ENCODE data around the gene FOXR2.

GRCh38 chrX:55624403-55624802, 1.2 kb downstream of the FOXR2 start:
- TF ChIP-seq ZNF274 (IDR thresholded peaks at IDR 0.05; ENCODE audit: low read depth, low read length) = no peak
- no peak for TF ChIP-seq YY1 (IDR thresholded peaks at IDR 0.05; ENCODE audit: insufficient read depth, insufficient read length)
- no peak for TF ChIP-seq SUZ12 (IDR thresholded peaks at IDR 0.05; ENCODE audit: extremely low read depth, insufficient read depth, insufficient read length)

All from NT2/D1 (cell line).